ENCODE data around the gene ULBP2. TPM values are rescaled to one million over a fixed set of nuclear protein-coding genes. Genes with fewer than 3 reads are reported as not detected.

Gene ULBP2
- total RNA-seq, 1 experiment from 2014 or later = not detected

DNA sequence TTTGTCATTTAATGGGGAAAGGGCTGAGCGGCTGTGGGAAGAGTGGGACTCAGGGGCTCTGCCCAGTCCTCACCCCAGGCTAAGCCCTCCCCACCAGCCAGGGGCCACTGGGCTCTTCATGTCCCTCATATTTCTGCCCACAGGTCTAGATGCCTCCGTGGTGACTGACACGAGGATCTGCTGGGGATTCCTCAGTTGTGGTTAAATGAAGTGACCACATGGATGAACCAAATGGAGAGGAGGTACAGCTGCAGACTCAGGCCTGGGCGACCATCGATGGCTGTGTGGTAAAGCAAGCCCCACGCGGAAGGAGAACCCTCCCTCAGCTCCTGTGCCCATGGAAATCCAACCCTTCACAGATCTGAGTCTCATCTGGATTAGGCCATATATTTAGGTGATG lies 54.2 kb downstream of the ULBP2 start:
- Histone ChIP-seq H3K4me2 (ENCODE audit: insufficient read depth, insufficient read length, low read length) (no peak overlapping the region), H4K5ac (ENCODE audit: insufficient read length, low read depth, low read length) (no peak overlapping the region), H4K20me1 (ENCODE audit: control insufficient read depth, insufficient read depth, insufficient read length) (no peaks in the 10 kb centered on the region), H3K9me3 (ENCODE audit: control insufficient read depth, low read depth, low read length) (no peaks in the 10 kb centered on the region), H2BK12ac (ENCODE audit: insufficient read length, low read depth, low read length) (no peak overlapping the region), H3K56ac (ENCODE audit: insufficient read length, low read depth, low read length) (no peak overlapping the region), H2BK120ac (ENCODE audit: low read depth, low read length, poor library complexity, severe bottlenecking) (no peak overlapping the region), H3K18ac (ENCODE audit: insufficient read length, low read depth, low read length) (no peak overlapping the region), H4K91ac (ENCODE audit: insufficient read length, low read depth, low read length) (no peak overlapping the region), H3K79me2 (ENCODE audit: insufficient read depth, low read length) (no peaks in the 10 kb centered on the region), H3K27me3 (ENCODE audit: insufficient read depth, low read length) (peaks cover 37% of the 10 kb centered on the region), H2AK5ac (ENCODE audit: insufficient read length, low read length) (no peak overlapping the region), H3K79me1 (ENCODE audit: insufficient read depth, low read depth, low read length, poor library complexity, severe bottlenecking) (no peaks in the 10 kb centered on the region), H3K4me1 (ENCODE audit: insufficient read depth, low read length) (no peaks in the 10 kb centered on the region), H4K8ac (replicated peaks; ENCODE audit: insufficient read length, low read depth, low read length) (no peak overlapping the region), H3T11ph (ENCODE audit: low read length) (no peak overlapping the region), H3K4ac (ENCODE audit: low read depth, low read length) (no peak overlapping the region), H2BK15ac (ENCODE audit: low read depth, low read length) (no peak overlapping the region), H3K27ac (ENCODE audit: insufficient read length, low read depth, low read length) (no peak overlapping the region), H3K14ac (ENCODE audit: insufficient read depth, low read length) (no peak overlapping the region), H3K23me2 (ENCODE audit: insufficient read length, low read depth, low read length, poor library complexity, severe bottlenecking) (peaks cover under 1% of the 10 kb centered on the region), H2BK20ac (ENCODE audit: low read depth, low read length, poor library complexity, severe bottlenecking) (no peak overlapping the region), H2BK5ac (ENCODE audit: insufficient read length, low read length) (no peak overlapping the region), H2AFZ (ENCODE audit: low read length) (no peak overlapping the region), H3K23ac (ENCODE audit: insufficient read length, low read depth, low read length) (no peak overlapping the region), H3K9ac (ENCODE audit: extremely low read depth, insufficient read length, low read length) (no peak overlapping the region)
- WGBS (ENCODE audit: extremely low coverage, insufficient read length, low lambda C conversion rate) = no CpG with 5 or more reads among the region's 7 CpGs
- Mint-ChIP-seq H3K27me3 (ENCODE audit: low read depth) (peaks cover 56% of the 10 kb centered on the region), H3K9me3 (no peaks in the 10 kb centered on the region; a peak in 2 of 5 replicates), H3K36me3 (ENCODE audit: insufficient read depth in 1 of 3, low read depth in 3 of 3) (peaks cover 0 to 19% (median 0%) of the 10 kb centered on the region in 3 experiments; a peak in 3 of 7 replicates), H3K4me1 (peaks cover 5 to 9% of the 10 kb centered on the region in 2 experiments), H3K27ac (no peak overlapping the region; a peak in 1 of 7 replicates), H3K4me3 (no peak overlapping the region)
- no peak for DNase-seq
- TF ChIP-seq, protein P1, sequence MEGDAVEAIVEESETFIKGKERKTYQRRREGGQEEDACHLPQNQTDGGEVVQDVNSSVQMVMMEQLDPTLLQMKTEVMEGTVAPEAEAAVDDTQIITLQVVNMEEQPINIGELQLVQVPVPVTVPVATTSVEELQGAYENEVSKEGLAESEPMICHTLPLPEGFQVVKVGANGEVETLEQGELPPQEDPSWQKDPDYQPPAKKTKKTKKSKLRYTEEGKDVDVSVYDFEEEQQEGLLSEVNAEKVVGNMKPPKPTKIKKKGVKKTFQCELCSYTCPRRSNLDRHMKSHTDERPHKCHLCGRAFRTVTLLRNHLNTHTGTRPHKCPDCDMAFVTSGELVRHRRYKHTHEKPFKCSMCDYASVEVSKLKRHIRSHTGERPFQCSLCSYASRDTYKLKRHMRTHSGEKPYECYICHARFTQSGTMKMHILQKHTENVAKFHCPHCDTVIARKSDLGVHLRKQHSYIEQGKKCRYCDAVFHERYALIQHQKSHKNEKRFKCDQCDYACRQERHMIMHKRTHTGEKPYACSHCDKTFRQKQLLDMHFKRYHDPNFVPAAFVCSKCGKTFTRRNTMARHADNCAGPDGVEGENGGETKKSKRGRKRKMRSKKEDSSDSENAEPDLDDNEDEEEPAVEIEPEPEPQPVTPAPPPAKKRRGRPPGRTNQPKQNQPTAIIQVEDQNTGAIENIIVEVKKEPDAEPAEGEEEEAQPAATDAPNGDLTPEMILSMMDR (conservative IDR thresholded peaks at IDR 0.05) = no peak

Other genes starting within 250 kb of the ULBP2 start
- gene LATS1, start 223.9 kb upstream of the ULBP2 start, total RNA-seq (2021) = 25.1 and 26.3 TPM in 2 replicates
- gene NUP43, start 195.5 kb upstream of the ULBP2 start, total RNA-seq (2021) = 92.1 and 102 TPM in 2 replicates
- 91.5 and 98.3 TPM in 2 replicates for gene PCMT1, start 192.3 kb upstream of the ULBP2 start, total RNA-seq (2021)
- 14.8 and 15.6 TPM in 2 replicates for gene LRP11, start 77.7 kb upstream of the ULBP2 start, total RNA-seq (2021)
- not detected in 2 replicates for gene RAET1E, start 43.9 kb upstream of the ULBP2 start, total RNA-seq (2021)
- not detected in 2 replicates for gene RAET1G, start 18.9 kb upstream of the ULBP2 start, total RNA-seq (2021)
- 1.6 and 2.1 TPM in 2 replicates for gene ULBP1, start 21.9 kb downstream of the ULBP2 start, total RNA-seq (2021)
- not detected in 2 replicates for gene RAET1L, start 83.5 kb downstream of the ULBP2 start, total RNA-seq (2021)
- 5.6 and 5.8 TPM in 2 replicates for gene ULBP3, start 127.1 kb downstream of the ULBP2 start, total RNA-seq (2021)
- gene PPP1R14C, start 201.0 kb downstream of the ULBP2 start, total RNA-seq (2021) = 0.09 and 0.37 TPM in 2 replicates

All from H9 (cell line).